ENCODE measurements around the gene PRKG1. TPM values are rescaled to one million over a fixed set of nuclear protein-coding genes. Genes with fewer than 3 reads are reported as not detected.

PRKG1 gene
- total RNA-seq, 1 experiment from 2014 or later, result 0.21 TPM

DNA sequence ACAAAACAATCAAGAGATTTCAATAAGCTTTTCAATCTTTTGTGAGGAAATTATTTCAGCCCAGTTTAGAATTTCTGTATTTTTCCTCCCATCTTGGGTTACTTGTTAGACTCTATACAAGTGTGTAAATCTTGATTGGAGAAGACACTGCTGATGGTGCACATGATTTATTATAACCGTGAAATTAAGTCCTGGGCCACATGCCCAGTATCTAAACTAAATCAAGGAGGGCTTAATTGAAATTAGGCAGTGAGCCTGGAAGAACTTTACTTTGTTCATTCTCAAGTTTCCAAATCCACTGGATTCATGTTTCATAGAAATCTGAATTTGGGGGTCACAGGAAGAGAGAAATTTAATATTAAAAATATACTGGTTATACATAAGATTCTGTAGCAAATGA, 580.6 kb downstream of the PRKG1 start:
- no TSS peak for BruUV-seq (replicated peaks)
- intact Hi-C loops (cut with micrococcal nuclease; ENCODE audit: unreplicated experiment), result no loop called here
- no peaks in the 10 kb centered on the region for H3K9me3 Mint-ChIP-seq (ENCODE audit: low read depth, unreplicated experiment)
- no peaks in the 10 kb centered on the region for H3K27me3 Mint-ChIP-seq (ENCODE audit: unreplicated experiment)
- TF ChIP-seq, protein P1, sequence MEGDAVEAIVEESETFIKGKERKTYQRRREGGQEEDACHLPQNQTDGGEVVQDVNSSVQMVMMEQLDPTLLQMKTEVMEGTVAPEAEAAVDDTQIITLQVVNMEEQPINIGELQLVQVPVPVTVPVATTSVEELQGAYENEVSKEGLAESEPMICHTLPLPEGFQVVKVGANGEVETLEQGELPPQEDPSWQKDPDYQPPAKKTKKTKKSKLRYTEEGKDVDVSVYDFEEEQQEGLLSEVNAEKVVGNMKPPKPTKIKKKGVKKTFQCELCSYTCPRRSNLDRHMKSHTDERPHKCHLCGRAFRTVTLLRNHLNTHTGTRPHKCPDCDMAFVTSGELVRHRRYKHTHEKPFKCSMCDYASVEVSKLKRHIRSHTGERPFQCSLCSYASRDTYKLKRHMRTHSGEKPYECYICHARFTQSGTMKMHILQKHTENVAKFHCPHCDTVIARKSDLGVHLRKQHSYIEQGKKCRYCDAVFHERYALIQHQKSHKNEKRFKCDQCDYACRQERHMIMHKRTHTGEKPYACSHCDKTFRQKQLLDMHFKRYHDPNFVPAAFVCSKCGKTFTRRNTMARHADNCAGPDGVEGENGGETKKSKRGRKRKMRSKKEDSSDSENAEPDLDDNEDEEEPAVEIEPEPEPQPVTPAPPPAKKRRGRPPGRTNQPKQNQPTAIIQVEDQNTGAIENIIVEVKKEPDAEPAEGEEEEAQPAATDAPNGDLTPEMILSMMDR (IDR thresholded peaks at IDR 0.05; ENCODE audit: unreplicated experiment), result no peak
- no peaks in the 10 kb centered on the region for H3K4me1 Mint-ChIP-seq (ENCODE audit: low read depth, unreplicated experiment)
- no peak overlapping the region for H3K27ac Mint-ChIP-seq (ENCODE audit: unreplicated experiment)
- H3K36me3 Mint-ChIP-seq (ENCODE audit: insufficient read depth, unreplicated experiment), result no peaks in the 10 kb centered on the region
- H3K4me3 Mint-ChIP-seq (ENCODE audit: low read depth, unreplicated experiment), result no peak overlapping the region
- no peak for DNase-seq
- CTCF ChIA-PET, result no interaction called here

DNA sequence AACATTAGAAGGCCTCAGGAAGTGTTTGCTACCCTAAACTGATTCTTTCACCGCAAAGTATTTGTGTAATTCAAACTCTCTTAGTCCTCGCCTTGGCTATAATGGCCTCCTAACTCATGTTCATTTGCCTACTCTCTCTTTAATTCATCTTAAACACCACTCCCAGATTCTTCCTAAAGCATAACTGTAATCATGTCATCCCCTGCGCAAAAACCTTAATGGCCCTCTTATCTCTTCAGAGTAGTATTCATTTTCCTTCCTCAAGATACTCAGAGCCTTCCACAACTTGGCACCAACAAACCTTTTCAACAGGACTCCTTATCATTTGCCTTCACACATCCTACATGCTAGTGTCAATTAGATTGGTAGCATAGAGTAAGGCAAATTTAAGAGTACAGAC, 582.2 kb downstream of the PRKG1 start:
- Mint-ChIP-seq H3K27me3 (ENCODE audit: unreplicated experiment) (no peaks in the 10 kb centered on the region), H3K36me3 (ENCODE audit: insufficient read depth, unreplicated experiment) (no peaks in the 10 kb centered on the region), H3K9me3 (ENCODE audit: low read depth, unreplicated experiment) (no peaks in the 10 kb centered on the region), H3K4me1 (ENCODE audit: low read depth, unreplicated experiment) (no peaks in the 10 kb centered on the region), H3K4me3 (ENCODE audit: low read depth, unreplicated experiment) (no peak overlapping the region), H3K27ac (ENCODE audit: unreplicated experiment) (no peak overlapping the region)
- intact Hi-C loops (cut with micrococcal nuclease; ENCODE audit: unreplicated experiment), result no loop called here
- CTCF ChIA-PET, result no interaction called here
- BruUV-seq (replicated peaks), result no TSS peak
- TF ChIP-seq, protein P1 (IDR thresholded peaks at IDR 0.05; ENCODE audit: unreplicated experiment), result no peak
- DNase-seq, result no peak

DNA sequence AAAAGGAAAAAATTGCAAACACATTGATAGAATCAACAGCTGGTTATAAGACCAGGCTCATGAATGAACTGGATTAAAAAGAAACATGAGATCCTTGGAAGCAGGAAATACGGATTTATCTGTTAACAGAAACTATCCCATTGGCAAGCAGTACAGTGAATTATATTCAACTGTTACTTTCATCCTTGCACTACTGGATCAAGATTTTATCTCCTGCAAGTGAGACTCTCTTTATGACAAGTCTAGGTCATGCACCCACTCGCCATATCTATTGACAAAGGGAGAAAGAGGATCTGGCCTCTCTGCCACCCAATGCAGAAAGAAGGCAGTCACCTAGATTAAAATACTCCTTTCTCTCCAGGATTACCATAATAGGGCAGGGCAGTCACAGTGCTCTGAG, 583.7 kb downstream of the PRKG1 start:
- TF ChIP-seq, protein P1 (IDR thresholded peaks at IDR 0.05; ENCODE audit: unreplicated experiment), result no peak
- intact Hi-C loops (cut with micrococcal nuclease; ENCODE audit: unreplicated experiment), result no loop called here
- DNase-seq, result no peak
- no peaks in the 10 kb centered on the region for H3K36me3 Mint-ChIP-seq (ENCODE audit: insufficient read depth, unreplicated experiment)
- no peak overlapping the region for H3K4me3 Mint-ChIP-seq (ENCODE audit: low read depth, unreplicated experiment)
- no TSS peak for BruUV-seq (replicated peaks)
- H3K9me3 Mint-ChIP-seq (ENCODE audit: low read depth, unreplicated experiment), result no peaks in the 10 kb centered on the region
- no peaks in the 10 kb centered on the region for H3K27me3 Mint-ChIP-seq (ENCODE audit: unreplicated experiment)
- CTCF ChIA-PET, result no interaction called here
- H3K27ac Mint-ChIP-seq (ENCODE audit: unreplicated experiment), result no peak overlapping the region
- H3K4me1 Mint-ChIP-seq (ENCODE audit: low read depth, unreplicated experiment), result no peaks in the 10 kb centered on the region

GRCh38 chr10:51659344-51659743, 585.1 kb downstream of the PRKG1 start:
- no peak for DNase-seq
- Mint-ChIP-seq H3K4me1 (ENCODE audit: low read depth, unreplicated experiment) (no peaks in the 10 kb centered on the region), H3K36me3 (ENCODE audit: insufficient read depth, unreplicated experiment) (no peaks in the 10 kb centered on the region), H3K27me3 (ENCODE audit: unreplicated experiment) (no peaks in the 10 kb centered on the region), H3K9me3 (ENCODE audit: low read depth, unreplicated experiment) (no peaks in the 10 kb centered on the region), H3K4me3 (ENCODE audit: low read depth, unreplicated experiment) (no peak overlapping the region), H3K27ac (ENCODE audit: unreplicated experiment) (no peak overlapping the region)
- TF ChIP-seq, protein P1 (IDR thresholded peaks at IDR 0.05; ENCODE audit: unreplicated experiment), result no peak
- no TSS peak for BruUV-seq (replicated peaks)
- CTCF ChIA-PET, result no interaction called here
- intact Hi-C loops (cut with micrococcal nuclease; ENCODE audit: unreplicated experiment), result no loop called here
